ENCODE results near the gene COX19.
"Not testable (repeated sequence)": the region's sequence is repeated elsewhere in the genome, so short reads cannot be mapped to it uniquely, and the experiment has no call there.

Gene COX19

GRCh38 chr7:1010226-1010625 lies 34.9 kb upstream of the COX19 start:
- DNase-seq: no peak

DNA sequence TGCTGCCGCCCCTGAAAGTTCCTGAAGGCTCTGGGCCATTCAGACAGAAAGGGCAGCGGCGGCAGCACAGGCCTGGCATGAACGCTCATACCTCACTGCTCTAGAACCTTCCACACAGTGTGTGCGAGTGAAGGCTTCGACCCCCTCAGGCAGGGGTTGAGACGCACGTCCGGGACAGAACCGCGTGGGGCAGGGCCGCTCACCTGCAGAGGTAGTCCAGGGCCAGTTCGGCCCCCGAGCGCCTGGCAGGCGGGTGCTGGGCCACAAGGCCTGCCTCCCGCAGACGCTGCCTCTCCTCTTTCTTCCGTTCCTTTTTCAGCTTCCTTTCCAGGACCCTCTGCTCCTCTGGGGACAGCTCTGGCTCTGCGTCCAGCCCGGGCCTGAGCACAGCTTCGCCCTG lies 34.4 kb upstream of the COX19 start:
- no peak for DNase-seq

DNA sequence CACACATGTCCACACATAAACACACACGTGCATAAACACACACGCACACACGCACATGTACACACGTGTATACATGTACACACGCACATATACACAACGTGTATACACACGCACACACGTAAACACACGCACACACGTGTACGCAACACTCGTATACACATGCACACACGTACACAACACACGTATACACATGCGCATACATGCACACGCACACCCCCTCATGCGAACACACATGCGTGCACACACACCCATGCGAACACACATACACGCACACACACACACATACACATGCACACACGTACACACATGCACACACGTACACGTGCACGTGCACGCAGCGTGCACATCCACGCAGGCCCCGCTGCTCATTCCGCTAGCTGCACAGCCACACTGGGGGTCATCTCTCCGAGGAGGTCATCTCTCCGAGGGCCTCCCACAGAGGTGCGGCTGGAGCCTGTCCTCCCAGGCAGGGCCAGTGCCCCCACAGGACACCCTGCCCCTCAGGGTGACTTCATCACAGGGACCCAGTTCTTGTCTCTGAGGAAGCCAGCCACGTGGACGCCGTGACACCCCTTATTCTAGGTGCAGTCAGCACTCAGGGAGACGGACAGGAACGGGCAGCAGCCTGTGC lies 33.5 kb upstream of the COX19 start:
- DNase-seq: no peak

DNA sequence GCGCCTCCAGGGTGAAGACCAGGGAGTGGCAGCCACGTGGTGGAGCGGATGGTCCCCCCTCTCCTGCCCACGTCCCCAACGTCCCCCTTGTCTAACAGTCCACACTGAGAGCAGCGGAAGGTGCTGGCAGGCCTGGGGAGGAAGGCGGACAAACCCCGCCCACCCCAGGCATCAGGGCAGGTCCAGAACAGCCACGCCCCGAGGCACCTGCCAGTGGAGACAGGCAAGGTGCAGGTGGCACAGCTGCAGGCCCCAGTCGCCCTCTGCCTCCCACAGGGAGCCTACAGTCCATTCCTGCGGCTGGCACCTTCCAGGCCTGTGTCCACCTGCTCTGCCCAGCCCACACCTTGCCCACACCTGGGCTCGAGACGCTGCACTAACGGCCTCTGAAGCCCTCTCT lies 32.6 kb upstream of the COX19 start:
- no peak for DNase-seq

DNA sequence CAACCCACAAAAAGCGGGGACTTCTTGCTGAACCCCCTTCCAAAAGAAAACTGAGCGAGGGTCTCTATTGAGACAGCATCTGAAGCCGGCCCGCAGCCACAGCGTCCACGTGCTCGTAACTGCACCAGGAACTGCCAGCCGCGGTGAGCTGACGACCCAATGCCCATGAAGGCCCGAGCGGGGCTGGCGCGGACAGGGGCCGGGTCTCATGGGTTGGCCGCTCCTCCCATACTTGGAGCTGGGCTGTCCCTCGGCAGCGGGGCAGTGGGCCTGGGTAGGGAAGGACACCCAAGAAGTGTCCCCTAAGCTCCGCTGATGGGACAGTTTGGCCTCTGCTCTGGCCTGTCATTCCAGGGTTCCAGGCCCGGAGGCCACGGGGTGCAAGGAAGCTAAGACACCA lies 30.0 kb upstream of the COX19 start:
- DNase-seq: no peak

- no peak for DNase-seq
These were observed 28.9 kb upstream of the COX19 start for GRCh38 chr7:1004018-1004852.

GRCh38 chr7:1002445-1002844 lies 27.1 kb upstream of the COX19 start:
- not testable (repeated sequence) for DNase-seq

DNA sequence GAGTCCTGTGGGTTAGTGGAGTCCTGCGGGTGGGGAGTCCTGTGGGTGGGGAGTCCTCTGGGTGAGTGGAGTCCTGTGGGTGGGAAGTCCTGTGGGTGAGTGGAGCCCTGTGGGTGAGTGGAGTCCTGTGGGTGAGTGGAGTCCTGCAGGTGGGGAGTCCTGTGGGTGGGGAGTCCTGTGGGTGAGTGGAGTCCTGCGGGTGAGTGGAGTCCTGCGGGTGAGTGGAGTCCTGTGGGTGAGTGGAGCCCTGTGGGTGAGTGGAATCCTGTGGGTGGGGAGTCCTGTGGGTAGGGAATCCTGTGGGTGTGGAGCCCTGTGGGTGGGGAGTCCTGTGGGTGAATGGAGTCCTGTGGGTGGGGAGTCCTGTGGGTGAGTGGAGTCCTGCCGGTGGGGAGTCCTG lies 26.7 kb upstream of the COX19 start:
- DNase-seq: not testable (repeated sequence)

GRCh38 chr7:1001069-1001770 lies 25.9 kb upstream of the COX19 start:
- not testable (repeated sequence) for DNase-seq

- DNase-seq: no peak
These were observed 24.9 kb upstream of the COX19 start for GRCh38 chr7:999941-1000935.

DNA sequence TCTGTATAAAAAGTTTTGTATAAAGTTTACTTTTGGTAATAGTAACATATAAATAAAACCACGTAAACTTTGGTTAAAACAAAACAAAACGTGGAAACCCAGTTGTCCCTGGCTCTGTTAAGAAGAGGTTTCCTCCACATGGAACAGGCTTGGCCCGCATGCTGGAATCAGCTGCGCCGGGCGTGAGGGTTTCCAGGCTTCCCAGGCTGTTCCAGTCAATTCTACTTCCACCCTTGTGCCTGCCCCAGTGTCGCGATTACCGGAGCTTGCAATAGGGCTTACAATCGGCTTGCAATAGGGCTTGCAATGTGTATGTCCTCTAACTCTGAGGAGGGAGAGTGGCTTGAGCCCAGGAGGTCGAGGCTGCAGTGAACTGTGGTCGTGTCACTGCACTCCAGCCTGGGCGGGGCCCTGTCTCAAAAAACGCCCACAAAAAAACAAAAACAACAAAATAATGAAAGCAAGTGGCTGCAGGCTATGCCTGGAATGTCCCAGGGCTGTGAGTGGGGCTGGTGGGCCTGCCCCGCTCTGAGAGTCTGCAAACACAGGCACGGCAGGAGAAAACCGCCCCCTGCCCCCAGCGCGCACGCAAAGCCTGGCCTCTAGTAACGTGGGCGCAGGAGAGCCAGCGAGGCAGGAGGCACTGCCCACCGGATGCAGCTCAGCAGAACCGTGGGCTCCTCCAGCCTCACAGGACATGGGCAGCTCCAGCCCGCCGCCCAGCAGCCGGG lies 24.0 kb upstream of the COX19 start:
- DNase-seq: no peak

DNA sequence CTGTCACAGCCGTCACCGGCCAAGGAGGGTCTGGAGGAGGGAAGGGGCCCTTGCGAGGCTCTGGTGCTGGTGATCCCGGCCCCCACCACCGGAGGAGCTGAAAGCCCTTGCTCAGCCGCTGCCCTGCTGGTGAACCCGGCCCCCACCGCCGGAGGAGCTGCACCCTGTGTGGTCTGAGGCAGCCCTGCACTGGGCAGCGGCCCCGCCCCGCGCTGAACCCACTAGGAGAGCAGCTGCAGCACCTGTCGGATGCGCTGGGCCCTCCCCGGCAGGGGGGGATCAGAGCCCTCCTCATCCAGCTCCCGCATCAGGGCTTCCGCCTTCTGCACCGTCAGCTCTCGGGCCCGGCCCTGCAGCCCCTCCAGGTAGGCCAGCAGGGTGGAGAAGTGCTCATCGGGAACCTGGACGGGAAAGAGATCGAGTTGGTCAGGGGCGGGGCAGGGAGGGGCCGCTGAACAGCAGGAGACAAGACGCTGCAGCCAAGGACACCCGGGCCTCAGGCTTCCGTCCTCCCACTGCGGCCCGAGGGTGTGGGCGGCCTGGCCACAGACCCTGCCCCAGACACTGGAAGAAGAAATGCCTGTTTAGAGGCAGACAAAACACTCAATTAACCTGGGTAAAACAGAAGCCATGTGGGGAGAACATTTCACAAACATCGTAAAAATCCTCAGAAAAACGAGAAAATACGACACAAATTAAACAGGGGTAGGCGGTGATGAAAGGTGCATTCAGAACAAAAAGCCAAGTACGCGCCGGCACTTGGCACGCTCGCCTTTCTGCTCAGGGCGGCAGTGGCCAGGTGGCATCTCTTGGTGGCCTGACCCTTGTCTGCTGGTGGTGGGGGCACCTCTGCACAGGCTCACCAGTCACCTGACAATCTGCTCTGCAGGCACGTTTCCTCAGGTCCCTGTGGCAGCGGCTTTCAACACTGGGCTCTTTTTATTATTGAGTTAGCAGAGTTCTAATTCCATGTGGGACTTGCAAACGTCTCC lies 22.4 kb upstream of the COX19 start:
- no peak for DNase-seq

DNA sequence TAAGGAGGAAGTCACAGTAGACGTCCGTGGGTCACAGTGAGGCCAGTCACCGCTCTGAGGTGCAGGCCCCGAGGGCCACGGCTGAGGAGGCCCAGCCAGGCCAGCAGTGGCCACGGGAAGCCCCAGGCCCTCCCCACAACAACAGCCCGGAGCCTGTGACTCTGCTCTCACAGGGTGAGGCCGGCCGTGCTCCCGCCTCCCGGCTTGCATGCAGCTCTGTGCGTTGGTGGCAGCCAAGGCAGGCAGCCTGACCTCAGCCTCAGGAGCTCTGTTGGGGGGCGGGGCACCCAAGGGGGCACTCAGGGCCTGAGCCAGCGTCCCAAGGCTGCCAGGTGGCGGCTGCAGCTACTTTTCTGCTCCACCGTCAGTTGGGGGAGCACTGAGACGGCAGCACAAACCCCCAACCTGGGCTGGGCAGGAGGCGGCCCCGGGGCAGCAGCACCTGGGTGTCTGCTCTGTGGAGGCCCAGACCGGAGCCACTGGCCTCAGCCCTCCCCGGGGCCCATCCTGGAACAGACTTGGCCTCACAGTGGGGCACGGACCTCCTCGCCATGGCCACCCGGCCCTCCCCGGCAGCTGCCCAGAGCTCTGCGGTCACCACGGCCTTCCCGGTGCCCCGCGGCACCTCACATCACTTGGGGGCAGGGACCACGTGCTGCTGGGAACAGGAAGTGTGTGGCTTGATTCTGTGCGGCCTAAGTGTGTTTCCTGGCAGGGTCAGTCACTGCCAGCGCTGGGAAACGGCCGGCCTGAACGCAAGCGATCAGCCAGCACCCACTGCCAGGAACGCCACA lies 20.9 kb upstream of the COX19 start:
- DNase-seq: no peak

DNA sequence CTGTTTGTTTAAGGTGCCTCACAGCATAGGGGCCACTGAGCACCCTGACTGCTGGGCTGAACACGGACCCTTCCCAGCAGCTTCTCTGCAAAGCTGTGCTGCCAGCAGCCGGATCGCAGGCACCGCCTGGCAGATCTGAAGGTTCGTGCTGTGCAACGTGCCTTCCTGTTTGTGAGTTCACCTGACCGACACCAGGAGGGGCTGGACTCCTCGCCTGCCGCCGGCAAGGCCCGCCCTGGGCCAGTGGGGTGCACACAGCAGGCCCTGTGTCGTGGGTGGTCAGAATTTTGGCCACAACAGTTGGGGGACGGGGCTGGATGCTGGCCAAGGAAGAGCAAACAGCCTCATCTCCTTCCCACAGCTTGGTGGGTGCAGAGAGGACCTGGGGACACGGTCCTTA lies 20.2 kb upstream of the COX19 start:
- DNase-seq: no peak

DNA sequence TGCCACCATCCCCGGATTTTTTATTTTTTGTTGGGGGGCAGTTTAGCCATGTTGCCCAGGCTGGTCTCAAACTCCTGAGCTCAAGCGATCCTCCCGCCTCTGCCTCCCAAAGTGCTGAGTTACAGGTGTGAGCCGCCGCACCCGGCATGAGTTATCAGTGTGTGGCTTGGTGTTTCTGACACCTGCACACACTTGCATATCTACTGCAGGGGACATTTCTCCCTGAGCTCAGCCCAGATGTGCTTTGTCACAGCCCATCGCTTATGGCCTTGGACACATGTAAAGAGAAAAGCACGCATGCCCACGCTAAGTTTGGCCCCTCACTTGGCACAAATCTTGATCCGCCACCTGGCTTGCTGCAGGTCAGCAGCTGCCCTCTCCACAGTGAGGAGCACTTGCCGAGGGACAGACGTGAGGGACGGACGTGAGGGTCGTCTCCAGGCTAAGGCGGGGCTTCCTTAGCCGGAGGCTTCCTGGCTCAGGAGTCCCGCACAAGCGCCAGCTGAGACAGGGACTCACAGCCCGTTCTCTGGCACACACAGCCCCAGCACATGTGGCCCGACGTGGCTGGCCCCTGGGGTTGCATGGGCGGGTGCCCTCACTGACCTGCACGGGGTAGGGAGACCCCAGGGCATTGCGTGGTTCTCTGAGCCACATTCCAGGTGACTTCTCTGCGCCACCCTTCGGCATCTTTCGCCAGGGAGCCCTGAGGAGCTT lies 19.4 kb upstream of the COX19 start:
- no peak for DNase-seq

GRCh38 chr7:992709-993607 lies 17.6 kb upstream of the COX19 start:
- peak; percentile 93 for DNase-seq

DNA sequence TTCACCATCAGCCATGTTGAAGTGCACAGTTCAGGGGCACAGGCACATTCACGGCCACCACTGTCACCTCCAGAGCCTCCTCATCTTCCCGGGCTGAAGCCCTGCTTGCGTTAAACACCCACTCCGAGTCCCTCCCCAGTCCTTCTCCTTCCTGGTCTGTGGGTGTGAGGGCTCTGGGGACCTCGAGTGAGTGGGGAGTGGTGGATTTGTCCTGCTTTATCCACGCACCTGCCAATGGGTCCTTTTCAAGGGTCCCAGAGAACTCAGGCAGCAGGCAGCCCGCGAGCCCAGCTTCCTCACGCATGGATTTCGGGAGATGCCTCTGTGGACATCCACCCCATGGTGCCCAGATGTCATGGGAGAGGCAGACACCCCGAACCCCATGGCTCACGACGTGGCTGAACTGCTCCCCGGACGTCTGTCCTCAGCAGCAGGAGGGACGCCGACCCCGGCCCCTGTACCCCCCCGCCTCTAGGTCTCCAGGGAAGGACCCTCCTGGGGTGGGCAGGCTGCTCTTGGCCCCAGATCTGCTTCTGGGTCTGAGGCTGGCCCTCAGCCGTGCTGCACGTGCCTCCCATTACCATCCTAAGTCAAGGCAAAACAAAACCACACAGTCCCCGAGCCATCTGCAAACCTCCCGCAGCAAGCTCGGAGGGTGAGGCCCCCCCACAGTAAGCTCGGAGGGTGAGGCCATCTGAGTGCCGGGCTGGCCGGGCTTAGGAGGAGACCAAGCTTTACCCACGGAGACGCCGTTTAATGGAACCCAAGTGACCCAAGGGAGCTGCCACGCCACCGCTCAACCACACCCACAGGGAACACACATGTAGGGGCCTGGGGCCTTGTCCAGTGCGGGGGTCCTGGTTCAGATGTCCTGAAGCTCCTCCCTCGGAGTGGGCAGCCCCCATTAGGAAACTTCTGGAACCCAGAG lies 16.6 kb upstream of the COX19 start:
- DNase-seq: no peak

Data from activated naive CD4-positive, alpha-beta T cell treated with Interleukin-2 at 50 U/mL for 16 hours (primary cell).